ENCODE measurements around the gene ZNF80.

DNA sequence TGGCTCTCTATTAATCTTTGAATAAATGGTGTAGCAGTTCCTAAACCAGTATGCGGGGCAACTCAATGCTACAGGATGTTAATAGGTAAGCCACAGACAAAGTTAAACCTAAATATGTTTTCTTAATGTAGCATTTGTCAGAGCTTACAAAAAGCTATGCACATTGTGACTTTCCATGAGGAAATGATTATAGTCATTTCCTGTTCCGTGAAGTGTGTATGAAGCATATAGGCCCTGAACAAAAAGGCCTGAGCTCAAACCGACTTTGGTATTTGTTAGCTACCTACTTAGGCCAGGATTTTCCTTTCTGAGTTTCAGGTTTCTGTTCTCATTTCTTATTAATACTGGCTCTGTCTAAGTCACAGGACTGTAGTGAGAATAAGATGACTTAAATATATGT is 14.2 kb downstream of the ZNF80 start:
- TF ChIP-seq CEBPB (IDR thresholded peaks at IDR 0.05; ENCODE audit: low read depth, low read length) (no peak), ASH2L (IDR thresholded peaks at IDR 0.05; ENCODE audit: low read length) (no peak), POU5F1 (IDR thresholded peaks at IDR 0.05; ENCODE audit: low read depth, low read length) (no peak), JUN (IDR thresholded peaks at IDR 0.05; ENCODE audit: low read depth, low read length) (no peak), POLR2A (IDR thresholded peaks at IDR 0.05; ENCODE audit: control extremely low read depth in 1 of 2, low read depth in 2 of 2, low read length in 2 of 2) (no peak), EP300 (IDR thresholded peaks at IDR 0.05; ENCODE audit: borderline replicate concordance in 1 of 2, low read depth in 2 of 2, low read length in 2 of 2) (no peak), EZH2 (IDR thresholded peaks at IDR 0.05; ENCODE audit: low read depth, low read length, severe bottlenecking) (no peak), KDM1A (IDR thresholded peaks at IDR 0.05; ENCODE audit: borderline replicate concordance, low read length) (no peak), SP1 (IDR thresholded peaks at IDR 0.05; ENCODE audit: low read depth, low read length) (no peak)
- TF ChIP-seq, protein P1, sequence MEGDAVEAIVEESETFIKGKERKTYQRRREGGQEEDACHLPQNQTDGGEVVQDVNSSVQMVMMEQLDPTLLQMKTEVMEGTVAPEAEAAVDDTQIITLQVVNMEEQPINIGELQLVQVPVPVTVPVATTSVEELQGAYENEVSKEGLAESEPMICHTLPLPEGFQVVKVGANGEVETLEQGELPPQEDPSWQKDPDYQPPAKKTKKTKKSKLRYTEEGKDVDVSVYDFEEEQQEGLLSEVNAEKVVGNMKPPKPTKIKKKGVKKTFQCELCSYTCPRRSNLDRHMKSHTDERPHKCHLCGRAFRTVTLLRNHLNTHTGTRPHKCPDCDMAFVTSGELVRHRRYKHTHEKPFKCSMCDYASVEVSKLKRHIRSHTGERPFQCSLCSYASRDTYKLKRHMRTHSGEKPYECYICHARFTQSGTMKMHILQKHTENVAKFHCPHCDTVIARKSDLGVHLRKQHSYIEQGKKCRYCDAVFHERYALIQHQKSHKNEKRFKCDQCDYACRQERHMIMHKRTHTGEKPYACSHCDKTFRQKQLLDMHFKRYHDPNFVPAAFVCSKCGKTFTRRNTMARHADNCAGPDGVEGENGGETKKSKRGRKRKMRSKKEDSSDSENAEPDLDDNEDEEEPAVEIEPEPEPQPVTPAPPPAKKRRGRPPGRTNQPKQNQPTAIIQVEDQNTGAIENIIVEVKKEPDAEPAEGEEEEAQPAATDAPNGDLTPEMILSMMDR (IDR thresholded peaks at IDR 0.05; ENCODE audit: control extremely low read depth in 1 of 3, insufficient read depth in 1 of 3, low read depth in 1 of 3, low read length in 3 of 3), result no peak
- TF ChIP-seq, protein P2, sequence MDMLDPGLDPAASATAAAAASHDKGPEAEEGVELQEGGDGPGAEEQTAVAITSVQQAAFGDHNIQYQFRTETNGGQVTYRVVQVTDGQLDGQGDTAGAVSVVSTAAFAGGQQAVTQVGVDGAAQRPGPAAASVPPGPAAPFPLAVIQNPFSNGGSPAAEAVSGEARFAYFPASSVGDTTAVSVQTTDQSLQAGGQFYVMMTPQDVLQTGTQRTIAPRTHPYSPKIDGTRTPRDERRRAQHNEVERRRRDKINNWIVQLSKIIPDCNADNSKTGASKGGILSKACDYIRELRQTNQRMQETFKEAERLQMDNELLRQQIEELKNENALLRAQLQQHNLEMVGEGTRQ (IDR thresholded peaks at IDR 0.05; ENCODE audit: low read length), result no peak
